Mucosa of descending colon (tissue), 3 donors: ENCODE measurements around the gene PRSS33. TPM values are rescaled to one million over a fixed set of nuclear protein-coding genes. Genes with fewer than 3 reads are reported as not detected.
A peak's percentile ranks its signal among the peaks of the same experiment; 100 is the strongest.

Source experiments
- ATAC-seq: fragments of 200-7000 bp; cut with Tn5 transposase; one replicate; pipeline ENCODE4 v1.9.1; 2020; ENCODE audit warnings: mild to moderate bottlenecking, moderate library complexity
- DNase-seq, 3 donors: peaks; one replicate each; pipeline ENCODE4 v3.0.0-alpha.2; 2020
- H3K36me3 ChIP-seq: fragments of 200-600 bp; one replicate; pipeline ENCODE4 v1.8.0; 2021; ENCODE audit warnings: low read depth, mild to moderate bottlenecking
- H3K4me1 ChIP-seq: fragments of 200-600 bp; one replicate; pipeline ENCODE4 v1.8.0; 2021; ENCODE audit warnings: low read depth, mild to moderate bottlenecking
- H3K4me3 ChIP-seq: fragments of 200-600 bp; one replicate; pipeline ENCODE4 v1.8.0; 2021; ENCODE audit warnings: mild to moderate bottlenecking
- H3K9me3 ChIP-seq: fragments of 200-600 bp; one replicate; pipeline ENCODE4 v1.8.0; 2021; ENCODE audit warnings: mild to moderate bottlenecking
- intact Hi-C, 2 donors: fragments of 100-400 bp; cut with DNase I in 1 of 2; cut with micrococcal nuclease in 1 of 2; formaldehyde crosslinking; loops; one replicate each; pipeline versions ENCODE4 v1.11.0 to v1.11.1; 2022; cut with DNase I, micrococcal nuclease
- total RNA-seq, 3 donors: library from RNA; stranded (reverse); fragmentation: NEBNext Ultra II Directional in 2 of 3; extraction: Animal tissue kit (Norgen Biotek cat#: 25700) in 2 of 3; gene quantifications; one replicate each; pipeline versions ENCODE4 v1.2.1 to v1.2.4, GENCODE V29; 2021 to 2023
- TF ChIP-seq, protein P1 (sequence below): fragments of 200-600 bp; IDR thresholded peaks from one replicate; pipeline ENCODE4 v1.8.0; 2022; ENCODE audit warnings: antibody characterized with exemption, mild to moderate bottlenecking
- donor health status: DM: no; HTN: no; CAD: no; lungs with moderate emphysema.
- donor health status: DM: no; HTN: no; CAD: no.
- donor health status: DM: no; HTN: yes; CAD: no.

PRSS33 gene
- total RNA-seq, 3 donors from 2014 or later: not detected

- ATAC-seq: no peak
- Histone ChIP-seq H3K36me3 (no peaks in the 10 kb centered on the region), H3K9me3 (no peaks in the 10 kb centered on the region), H3K4me3 (no peak overlapping the region), H3K4me1 (no peaks in the 10 kb centered on the region)
- TF ChIP-seq, protein P1, sequence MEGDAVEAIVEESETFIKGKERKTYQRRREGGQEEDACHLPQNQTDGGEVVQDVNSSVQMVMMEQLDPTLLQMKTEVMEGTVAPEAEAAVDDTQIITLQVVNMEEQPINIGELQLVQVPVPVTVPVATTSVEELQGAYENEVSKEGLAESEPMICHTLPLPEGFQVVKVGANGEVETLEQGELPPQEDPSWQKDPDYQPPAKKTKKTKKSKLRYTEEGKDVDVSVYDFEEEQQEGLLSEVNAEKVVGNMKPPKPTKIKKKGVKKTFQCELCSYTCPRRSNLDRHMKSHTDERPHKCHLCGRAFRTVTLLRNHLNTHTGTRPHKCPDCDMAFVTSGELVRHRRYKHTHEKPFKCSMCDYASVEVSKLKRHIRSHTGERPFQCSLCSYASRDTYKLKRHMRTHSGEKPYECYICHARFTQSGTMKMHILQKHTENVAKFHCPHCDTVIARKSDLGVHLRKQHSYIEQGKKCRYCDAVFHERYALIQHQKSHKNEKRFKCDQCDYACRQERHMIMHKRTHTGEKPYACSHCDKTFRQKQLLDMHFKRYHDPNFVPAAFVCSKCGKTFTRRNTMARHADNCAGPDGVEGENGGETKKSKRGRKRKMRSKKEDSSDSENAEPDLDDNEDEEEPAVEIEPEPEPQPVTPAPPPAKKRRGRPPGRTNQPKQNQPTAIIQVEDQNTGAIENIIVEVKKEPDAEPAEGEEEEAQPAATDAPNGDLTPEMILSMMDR: no peak
- peak in 1 of 3 donors; percentile 10 for DNase-seq
- intact Hi-C loops: no loop called here
Measured at GRCh38 chr16:2820836-2821486, 33.6 kb upstream of the PRSS33 start.

DNA sequence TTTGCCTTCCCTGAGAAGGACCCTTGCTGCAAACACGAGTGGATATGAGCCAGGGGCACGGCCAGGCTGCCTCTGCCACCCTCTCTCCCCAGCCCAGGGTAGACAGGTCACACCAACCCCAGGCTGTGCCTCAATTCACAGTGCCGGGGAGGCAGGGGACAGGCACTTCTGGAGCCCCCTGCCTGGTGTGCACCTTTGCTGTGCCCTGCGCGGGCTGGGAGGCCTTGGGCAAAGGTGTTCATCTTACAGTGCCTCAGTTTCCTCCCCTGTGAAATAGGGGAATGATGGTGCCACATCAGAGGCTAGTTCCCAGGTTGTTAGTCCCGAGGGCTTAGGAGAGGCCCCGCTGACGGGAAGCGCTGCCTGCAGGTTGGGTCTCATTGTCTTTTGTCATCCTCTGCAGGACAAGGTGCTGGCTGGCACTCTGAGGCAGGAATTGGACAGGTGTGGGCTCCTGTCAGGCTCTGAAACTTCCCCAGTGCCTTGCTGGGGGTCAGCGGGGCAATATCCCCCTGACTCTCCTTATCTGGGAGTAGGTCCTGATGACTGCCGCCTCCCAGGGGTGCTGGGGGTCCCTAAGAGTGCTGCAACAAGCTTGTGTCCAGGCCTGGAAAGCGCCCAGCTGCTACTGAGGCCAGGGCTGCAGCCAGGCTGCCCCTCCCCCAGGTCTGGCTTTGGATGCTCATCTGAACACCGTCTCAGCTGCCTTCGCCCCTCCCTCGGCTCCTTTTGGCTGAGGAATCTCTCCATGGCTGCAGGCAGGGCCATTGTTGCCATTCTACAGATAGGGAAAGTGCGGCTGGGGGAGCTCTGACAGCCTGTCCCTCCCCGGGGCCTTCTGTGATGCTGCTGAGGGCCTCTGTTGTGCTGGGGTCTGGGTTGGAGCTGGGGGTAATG, 32.8 kb upstream of the PRSS33 start:
- ATAC-seq (no peak), DNase-seq (peak in 1 of 3 donors; percentile 16)
- intact Hi-C loops: no loop called here
- Histone ChIP-seq H3K9me3 (no peaks in the 10 kb centered on the region), H3K4me1 (no peaks in the 10 kb centered on the region), H3K4me3 (no peak overlapping the region), H3K36me3 (no peaks in the 10 kb centered on the region)
- TF ChIP-seq, protein P1: no peak

GRCh38 chr16:2819179-2819938, 32.0 kb upstream of the PRSS33 start:
- H3K9me3 ChIP-seq: no peaks in the 10 kb centered on the region
- no peak for ATAC-seq
- no peaks in the 10 kb centered on the region for H3K4me1 ChIP-seq
- H3K4me3 ChIP-seq: no peak overlapping the region
- peak in 1 of 3 donors; percentile 7 for DNase-seq
- TF ChIP-seq, protein P1: no peak
- intact Hi-C loops: no loop called here
- H3K36me3 ChIP-seq: no peaks in the 10 kb centered on the region

GRCh38 chr16:2818272-2818876, 31.0 kb upstream of the PRSS33 start:
- Histone ChIP-seq H3K4me1 (no peaks in the 10 kb centered on the region), H3K4me3 (no peak overlapping the region), H3K36me3 (no peaks in the 10 kb centered on the region), H3K9me3 (no peaks in the 10 kb centered on the region)
- DNase-seq: peak in 1 of 3 donors; percentile 17
- TF ChIP-seq, protein P1: no peak
- ATAC-seq: no peak
- intact Hi-C loops: no loop called here
